Loucy (cell line): ENCODE measurements around the gene ADCY2.

Experiments
- CTCF ChIP-seq: fragments of 200-600 bp; sonication (generic); conservative IDR thresholded peaks from 2 replicates; pipeline ENCODE4 v1.5.1; 2014; ENCODE audit warnings: mild to moderate bottlenecking, antibody characterized with exemption, low read length
- EZH2phosphoT487 ChIP-seq: fragments of 200-600 bp; IDR thresholded peaks from 2 replicates; pipeline ENCODE4 v1.6.1; 2018; ENCODE audit warnings: antibody characterized with exemption, mild to moderate bottlenecking, moderate library complexity, borderline replicate concordance

- TF ChIP-seq CTCF (no peak), EZH2phosphoT487 (no peak)
Measured at GRCh38 chr5:7875151-7875550, 479.2 kb downstream of the ADCY2 start.
